GM19324 (cell line): ENCODE results near the gene EMB.
A peak's percentile ranks its signal among the peaks of the same experiment; 100 is the strongest.
"Not testable (repeated sequence)": the region's sequence is repeated elsewhere in the genome, so short reads cannot be mapped to it uniquely, and the experiment has no call there.

ENCODE experiments used
- ATAC-seq: cut with Tn5 transposase; IDR thresholded peaks from one replicate; pipeline ENCODE4 v1.9.1; 2021; ENCODE audit warnings: mild to moderate bottlenecking, moderate library complexity; ENCODE audit not compliant: unreplicated experiment, low FRiP score

Gene EMB

GRCh38 chr5:50423100-50423799 lies 17.8 kb downstream of the EMB start:
- ATAC-seq, result not testable (repeated sequence)

- ATAC-seq, result not testable (repeated sequence)
These were observed 19.7 kb downstream of the EMB start for GRCh38 chr5:50421184-50421950.

- no peak for ATAC-seq
These were observed 20.6 kb downstream of the EMB start for GRCh38 chr5:50420343-50420935.

GRCh38 chr5:50419656-50420055 lies 21.4 kb downstream of the EMB start:
- ATAC-seq, result not testable (repeated sequence)

DNA sequence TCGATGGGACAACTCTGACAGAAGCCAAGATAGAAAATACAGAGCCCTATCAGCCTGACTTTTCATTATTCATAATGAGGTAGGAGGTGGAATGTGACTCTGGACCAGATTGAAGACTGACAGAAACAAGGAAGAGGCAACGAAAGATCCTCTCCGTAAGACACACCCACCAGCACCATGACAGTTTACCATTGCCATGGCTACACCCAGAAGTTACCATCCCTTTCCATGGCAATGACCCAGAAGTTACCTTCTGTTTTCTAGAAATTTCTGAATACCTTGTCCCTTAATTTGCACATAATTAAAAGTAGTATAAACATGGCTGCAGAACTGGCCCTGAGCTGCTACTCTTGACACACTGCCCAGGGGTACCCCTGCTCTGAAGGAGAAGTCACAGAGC lies 24.5 kb downstream of the EMB start:
- not testable (repeated sequence) for ATAC-seq

DNA sequence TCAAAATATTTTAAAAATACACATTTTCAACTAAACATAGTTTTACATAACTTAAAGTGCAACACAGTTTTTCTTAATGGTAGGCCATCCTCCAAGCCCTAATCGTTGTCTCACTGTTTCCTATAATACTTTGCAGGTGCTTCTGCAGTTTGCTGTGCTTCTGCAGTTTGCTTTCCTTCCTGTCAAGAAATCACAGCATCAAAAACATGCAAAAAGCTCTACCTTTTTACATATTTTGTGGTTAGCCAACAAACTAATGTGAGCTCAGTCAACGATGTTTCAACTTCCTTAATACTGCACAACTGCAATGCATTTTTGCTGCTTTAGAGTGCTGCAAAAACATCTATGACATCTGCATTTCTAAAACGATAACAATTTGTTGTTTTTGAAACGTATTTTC lies 25.2 kb downstream of the EMB start:
- peak; percentile 94 for ATAC-seq

DNA sequence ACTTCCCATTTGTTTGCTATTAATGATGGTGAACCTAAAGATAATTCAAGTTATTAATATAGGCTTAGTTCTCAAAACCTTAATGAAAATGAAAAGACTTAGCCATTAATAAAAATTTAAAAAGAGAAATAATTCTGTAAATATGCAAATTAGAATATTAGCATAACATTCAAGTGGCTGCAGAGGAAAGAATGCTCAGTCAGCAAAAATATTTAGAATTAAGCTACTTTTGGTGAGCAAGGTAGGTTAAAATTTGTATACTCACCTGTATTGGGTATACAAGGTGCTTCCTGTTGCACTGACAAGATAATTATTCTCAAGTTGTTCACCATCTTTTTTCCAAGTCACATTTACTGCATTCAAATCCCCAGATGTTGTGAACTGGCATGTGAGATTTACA lies 30.2 kb downstream of the EMB start:
- not testable (repeated sequence) for ATAC-seq

DNA sequence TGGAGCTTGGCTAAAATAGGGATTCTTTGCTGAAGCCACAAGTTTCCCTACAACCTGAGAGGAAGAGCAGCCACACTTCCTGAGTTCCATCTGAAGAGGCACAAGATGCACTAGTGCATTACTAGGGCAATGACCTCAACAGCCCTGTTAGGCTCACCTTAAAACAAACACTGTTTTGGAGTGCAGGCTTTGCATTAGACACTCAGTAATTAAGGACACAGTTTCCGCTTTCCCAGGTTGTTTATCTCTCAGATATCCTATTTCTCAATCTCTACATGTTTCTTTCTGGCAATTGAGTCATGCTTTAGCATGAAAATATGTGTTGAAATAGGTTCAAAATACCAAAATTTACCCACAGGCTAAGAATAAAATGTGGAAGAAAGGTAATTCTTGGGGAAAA lies 34.2 kb downstream of the EMB start:
- ATAC-seq, result no peak

DNA sequence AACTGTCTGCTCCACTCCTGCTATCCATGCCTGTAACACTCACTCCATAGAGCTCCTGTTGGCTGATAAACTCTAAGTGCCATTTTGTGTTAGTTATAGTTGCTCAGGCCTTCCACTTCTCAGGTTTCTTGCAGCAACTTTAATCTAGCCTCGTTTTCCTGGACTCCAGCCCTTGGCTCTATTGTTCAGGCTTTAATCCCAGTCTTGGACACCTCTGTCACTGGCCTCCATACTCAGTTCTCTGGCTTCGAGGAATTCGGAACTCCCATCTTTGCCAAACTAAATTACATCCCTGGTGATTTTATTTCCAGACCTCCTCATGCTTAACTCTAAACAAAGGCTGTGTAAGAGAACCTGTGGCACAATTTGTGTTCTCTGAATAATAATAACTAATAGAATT lies 39.8 kb downstream of the EMB start:
- ATAC-seq, result no peak

- ATAC-seq, result not testable (repeated sequence)
These were observed 47.0 kb downstream of the EMB start for GRCh38 chr5:50393925-50394609.

GRCh38 chr5:50392289-50392688 lies 48.8 kb downstream of the EMB start:
- not testable (repeated sequence) for ATAC-seq

GRCh38 chr5:50384381-50384780 lies 56.7 kb downstream of the EMB start:
- not testable (repeated sequence) for ATAC-seq

DNA sequence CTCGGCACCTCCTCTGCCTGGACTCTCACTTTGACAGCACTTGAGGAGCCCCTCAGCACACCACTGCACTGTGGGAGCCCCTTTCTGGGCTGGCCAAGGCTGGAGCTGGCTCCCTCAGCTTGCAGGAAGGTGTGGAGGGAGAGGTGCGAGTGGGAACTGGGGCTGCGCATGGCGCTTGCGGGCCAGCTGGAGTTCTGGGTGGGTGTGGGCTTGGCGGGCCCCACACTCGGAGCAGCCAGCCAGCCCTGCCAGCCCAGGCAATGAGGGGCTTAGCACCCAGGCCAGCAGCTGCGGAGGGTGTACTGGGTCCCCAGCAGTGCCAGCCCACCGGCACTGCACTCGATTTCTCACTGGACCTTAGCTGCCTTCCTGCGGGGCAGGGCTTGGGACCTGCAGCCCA lies 64.4 kb downstream of the EMB start:
- not testable (repeated sequence) for ATAC-seq

DNA sequence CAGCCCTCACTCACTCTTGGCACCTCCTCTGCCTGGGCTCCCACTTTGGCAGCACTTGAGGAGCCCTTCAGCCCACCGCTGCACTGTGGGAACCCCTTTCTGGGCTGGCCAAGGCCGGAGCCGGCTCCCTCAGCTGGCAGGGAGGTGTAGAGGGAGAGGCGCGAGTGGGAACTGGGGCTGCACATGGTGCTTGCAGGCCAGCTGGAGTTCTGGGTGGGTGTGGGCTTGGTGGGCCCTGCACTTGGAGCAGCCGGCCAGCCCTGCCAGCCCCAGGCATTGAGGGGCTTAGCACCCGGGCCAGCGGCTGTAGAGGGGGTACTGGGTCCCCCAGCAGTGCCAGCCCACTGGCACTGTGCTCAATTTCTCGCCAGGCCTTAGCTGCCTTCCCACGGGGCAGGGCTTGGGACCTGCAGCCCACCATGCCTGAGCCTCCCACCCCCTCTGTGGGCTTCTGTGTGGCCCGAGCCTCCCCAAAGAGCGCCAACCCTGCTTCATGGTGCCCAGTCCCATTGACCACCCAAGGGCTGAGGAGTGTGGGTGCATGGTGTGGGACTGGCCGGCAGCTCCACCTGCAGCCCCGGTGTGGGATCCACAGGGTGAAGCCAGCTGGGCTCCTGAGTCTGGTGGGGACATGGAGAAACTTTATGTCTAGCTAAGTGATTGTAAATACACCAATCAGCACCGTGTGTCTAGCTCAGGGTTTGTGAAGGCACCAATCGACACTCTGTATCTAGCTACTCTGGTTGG lies 71.6 kb downstream of the EMB start:
- not testable (repeated sequence) for ATAC-seq

DNA sequence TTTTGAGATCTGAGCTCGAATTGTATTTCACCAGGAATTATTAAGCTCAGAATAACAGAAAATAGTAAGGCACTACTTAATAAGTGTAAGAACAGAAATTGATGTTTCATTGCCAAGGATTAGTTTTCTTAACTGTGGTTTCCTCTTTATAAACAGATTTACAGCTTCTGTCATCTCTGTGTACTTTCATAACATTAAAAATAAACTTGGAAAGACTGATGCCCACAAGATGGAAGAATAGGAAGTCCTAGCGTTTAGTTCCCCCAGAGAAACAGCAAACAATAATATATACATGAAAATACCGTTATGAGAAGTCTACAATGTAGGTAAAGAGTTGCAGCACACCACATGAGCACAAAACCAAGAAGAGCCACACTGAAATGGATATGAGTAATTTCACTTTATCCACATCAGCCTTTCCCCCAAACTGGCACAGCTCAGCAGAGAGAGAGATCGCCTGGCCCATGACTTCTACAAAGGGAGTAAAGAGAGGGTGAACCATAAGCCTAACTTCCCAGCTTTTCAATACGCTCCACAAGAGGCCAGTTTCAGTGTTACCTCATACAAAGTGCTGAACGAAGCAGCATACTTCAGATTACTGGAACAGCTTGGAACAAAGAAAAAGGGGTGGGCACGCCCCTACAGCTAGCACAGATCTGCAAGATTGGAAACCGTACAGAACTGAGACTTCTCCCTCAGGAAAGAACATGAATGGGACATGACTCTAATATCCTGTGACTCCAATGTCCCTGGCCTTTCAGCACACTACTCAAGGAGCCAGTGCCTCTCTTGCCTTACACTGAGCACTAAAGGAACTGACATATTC lies 75.4 kb downstream of the EMB start:
- ATAC-seq, result no peak

DNA sequence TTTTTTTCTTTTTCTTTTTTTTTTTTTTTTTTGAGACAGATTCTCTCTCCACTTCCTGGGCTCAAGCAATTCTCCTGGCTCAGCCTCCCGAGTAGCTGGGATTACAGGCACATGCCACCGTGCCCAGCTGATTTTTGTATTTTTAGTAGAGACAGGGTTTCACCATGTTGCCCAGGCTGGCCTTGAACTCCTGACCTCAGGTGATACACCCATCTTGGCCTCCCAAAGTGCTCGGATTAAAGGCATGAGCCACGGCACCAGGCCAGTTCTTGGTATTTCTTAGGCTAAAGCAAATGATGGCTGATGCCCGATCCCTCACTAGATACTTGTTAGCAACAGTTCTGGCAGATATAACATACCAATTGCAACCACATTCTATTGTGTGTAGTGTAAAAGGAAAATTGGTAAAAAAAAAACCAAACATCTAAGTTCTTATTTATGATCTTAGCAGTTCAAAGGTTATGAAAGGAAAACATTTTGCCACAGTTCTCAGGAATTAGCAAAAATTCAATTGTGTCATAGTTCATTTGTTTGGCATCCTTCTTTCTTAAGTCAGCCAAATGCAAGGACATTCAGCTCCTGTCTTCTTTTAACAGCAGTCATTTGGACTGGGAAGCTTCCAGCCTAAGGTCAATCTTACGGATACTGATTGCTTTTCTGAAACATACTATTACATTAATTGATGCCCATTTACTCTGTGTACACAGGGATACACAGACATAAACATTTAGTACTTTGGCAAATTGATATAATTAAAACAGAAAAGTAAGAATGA lies 76.4 kb downstream of the EMB start:
- ATAC-seq, result not testable (repeated sequence)

DNA sequence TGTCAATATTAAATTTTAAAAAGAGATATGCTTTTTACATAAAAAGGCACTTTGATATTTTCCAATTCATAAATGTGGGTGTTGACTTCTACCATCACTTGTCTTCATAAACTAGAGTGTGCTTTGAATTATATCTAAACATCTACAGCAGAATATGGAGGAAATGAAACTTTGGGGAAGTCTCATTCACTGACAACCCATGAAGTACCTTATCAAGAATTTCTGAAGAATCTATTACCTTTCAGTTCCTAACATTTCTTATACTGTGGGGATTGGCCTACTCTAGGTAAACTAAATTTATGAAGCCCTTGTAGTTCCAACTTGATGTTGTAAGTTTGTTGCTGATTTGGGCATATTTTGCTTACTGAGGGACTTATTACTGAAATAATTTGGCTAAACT lies 81.9 kb downstream of the EMB start:
- ATAC-seq, result no peak

- ATAC-seq, result no peak
These were observed 88.7 kb downstream of the EMB start for GRCh38 chr5:50352382-50352781.
